Measurements from ENCODE around the gene KSR1. TPM values are rescaled to one million over a fixed set of nuclear protein-coding genes. Genes with fewer than 3 reads are reported as not detected.
"Not testable (repeated sequence)": the region's sequence is repeated elsewhere in the genome, so short reads cannot be mapped to it uniquely, and the experiment has no call there.

KSR1 gene
- total and polyA plus RNA-seq, 10 of the 15 experiments (the other 5 are each of a cell fraction or from before 2014, with no cell fraction given) = 0.97 to 66.6 (median 22.9) TPM

- RAD21 ChIA-PET (ENCODE audit: unreplicated experiment); intact Hi-C loops (cut with micrococcal nuclease; ENCODE audit: unreplicated experiment); H4K20me1 ChIP-seq (ENCODE audit: control insufficient read depth, insufficient read depth); H3K4me2 ChIP-seq (ENCODE audit: control insufficient read depth, insufficient read depth); H3K36me3 ChIP-seq (ENCODE audit: control insufficient read depth in 2 of 2, insufficient read depth in 2 of 2, low read length in 1 of 2); H3K79me2 ChIP-seq (ENCODE audit: control insufficient read depth, insufficient read depth, low read length); ATAC-seq; BruUV-seq (replicated peaks); H3K27me3 ChIP-seq (replicated peaks in 1 of 2; ENCODE audit: control insufficient read depth in 2 of 2, insufficient read depth in 2 of 2, low read length in 1 of 2); POLR2A ChIA-PET; H3K4me1 ChIP-seq (ENCODE audit: control insufficient read depth, insufficient read depth, low read length); H3K9ac ChIP-seq (ENCODE audit: control insufficient read depth, insufficient read depth, low read length); H3K9me3 ChIP-seq (replicated peaks; ENCODE audit: control insufficient read depth, insufficient read depth, low read length); H2AFZ ChIP-seq (ENCODE audit: control insufficient read depth, low read depth, low read length); FAIRE-seq; SMC1A ChIA-PET (ENCODE audit: uncharacterized antibody, unreplicated experiment); DNase-seq (ENCODE audit: low read depth, low spot score); H3K27ac ChIP-seq (ENCODE audit: control insufficient read depth, insufficient read depth); H3K4me3 ChIP-seq: not testable (repeated sequence)
- CTCF ChIA-PET = interaction anchor here (1.2 to 10.5 kb wide), 4 partner anchors 34 to 418 kb away, joined by 3 to 134 read pairs (median 17); no protein-coding TSS in a partner anchor
- 22% methylated on average over 8 of the region's 8 CpGs for WGBS (ENCODE audit: insufficient coverage, insufficient replicate concordance, low lambda C conversion rate, missing lambda C conversion rate)
- in situ Hi-C loops (cut with MboI) = loop anchor here (5.0 to 10.0 kb wide), 4 partner anchors 36 to 414 kb away; no protein-coding TSS in a partner anchor
Measured at GRCh38 chr17:27656620-27657019, 200.4 kb downstream of the KSR1 start.

- in situ Hi-C loops (cut with MboI) = loop anchor here (5.0 to 10.0 kb wide), 4 partner anchors 35 to 415 kb away; no protein-coding TSS in a partner anchor
- H3K27ac ChIP-seq (ENCODE audit: control insufficient read depth, insufficient read depth) = no peak overlapping the region
- POLR2A ChIA-PET = no interaction called here
- peaks cover 0 to 1% of the 10 kb centered on the region in 2 experiments; a peak in 1 of 4 replicates for H3K27me3 ChIP-seq (replicated peaks in 1 of 2; ENCODE audit: control insufficient read depth in 2 of 2, insufficient read depth in 2 of 2, low read length in 1 of 2)
- no peaks in the 10 kb centered on the region; a peak in 1 of 4 replicates for H3K36me3 ChIP-seq (ENCODE audit: control insufficient read depth in 2 of 2, insufficient read depth in 2 of 2, low read length in 1 of 2)
- no peak overlapping the region for H3K4me3 ChIP-seq
- TF ChIP-seq SUZ12 (IDR thresholded peaks at IDR 0.05; ENCODE audit: unreplicated experiment) (no peak), HDGF (IDR thresholded peaks at IDR 0.05) (no peak), BMI1 (IDR thresholded peaks at IDR 0.05; ENCODE audit: borderline replicate concordance) (no peak), SIX5 (IDR thresholded peaks at IDR 0.05; ENCODE audit: low read depth, low read length, severe bottlenecking) (no peak), ZNF24 (IDR thresholded peaks at IDR 0.05) (peak; percentile 78), REST (IDR thresholded peaks at IDR 0.05; ENCODE audit: low read depth, low read length) (peak; percentile 82), GABPA (IDR thresholded peaks at IDR 0.05; ENCODE audit: low read depth) (no peak), SMARCA5 (IDR thresholded peaks at IDR 0.05) (no peak), ASH2L (IDR thresholded peaks at IDR 0.05; ENCODE audit: borderline replicate concordance, low read depth) (no peak), WRNIP1 (IDR thresholded peaks at IDR 0.05; ENCODE audit: borderline replicate concordance, low read depth, low read length) (no peak), FOXK2 (IDR thresholded peaks at IDR 0.05) (no peak)
- RAD21 ChIA-PET (ENCODE audit: unreplicated experiment) = interaction anchor here (0.6 to 1.3 kb wide), 2 partner anchors 97 to 99 kb away, joined by 3 to 4 read pairs; no protein-coding TSS in a partner anchor
- no peaks in the 10 kb centered on the region for H4K20me1 ChIP-seq (ENCODE audit: control insufficient read depth, insufficient read depth)
- no peaks in the 10 kb centered on the region for H3K9me3 ChIP-seq (replicated peaks; ENCODE audit: control insufficient read depth, insufficient read depth, low read length)
- no peaks in the 10 kb centered on the region for H3K79me2 ChIP-seq (ENCODE audit: control insufficient read depth, insufficient read depth, low read length)
- DNase-seq (ENCODE audit: low read depth, low spot score) (no peak), FAIRE-seq (no peak), ATAC-seq (no peak)
- no TSS peak for BruUV-seq (replicated peaks)
- SMC1A ChIA-PET (ENCODE audit: uncharacterized antibody, unreplicated experiment) = no interaction called here
- intact Hi-C loops (cut with micrococcal nuclease; ENCODE audit: unreplicated experiment) = no loop called here
- no peak overlapping the region for H2AFZ ChIP-seq (ENCODE audit: control insufficient read depth, low read depth, low read length)
- no peak overlapping the region for H3K9ac ChIP-seq (ENCODE audit: control insufficient read depth, insufficient read depth, low read length)
- WGBS (ENCODE audit: insufficient coverage, insufficient replicate concordance, low lambda C conversion rate, missing lambda C conversion rate) = 21% methylated on average over 5 of the region's 5 CpGs
- no peak overlapping the region for H3K4me2 ChIP-seq (ENCODE audit: control insufficient read depth, insufficient read depth)
- no peaks in the 10 kb centered on the region for H3K4me1 ChIP-seq (ENCODE audit: control insufficient read depth, insufficient read depth, low read length)
- CTCF ChIA-PET = interaction anchor here (1.2 to 10.5 kb wide), 6 partner anchors 17 to 594 kb away, joined by 3 to 134 read pairs (median 9); no protein-coding TSS in a partner anchor
Measured at GRCh38 chr17:27657620-27658019, 201.4 kb downstream of the KSR1 start.

Measured in GM12878 (cell line).